Tibial artery (tissue), 4 donors: Measurements from ENCODE around the gene LRRC27.
"Not testable (repeated sequence)": the region's sequence is repeated elsewhere in the genome, so short reads cannot be mapped to it uniquely, and the experiment has no call there.

Experiments
- DNase-seq, 2 donors: peaks; one replicate each; pipeline ENCODE4 v3.0.0-alpha.2; 2019
- H3K27ac ChIP-seq, 2 donors: fragments of 200-600 bp; sonication (generic) in 1 of 2; 1 replicate in 1 of 2; 2 replicates in 1 of 2; pipeline ENCODE4 v1.5.1; 2018 to 2019; ENCODE audit warnings: mild to moderate bottlenecking in 1 of 2
- H3K27me3 ChIP-seq, 2 donors: fragments of 200-600 bp; sonication (generic) in 1 of 2; one replicate each; pipeline versions ENCODE4 v1.5.1 to v1.6.0; 2016 to 2019
- H3K36me3 ChIP-seq, 3 donors: fragments of 200-600 bp; sonication (generic) in 2 of 3; one replicate each; pipeline ENCODE4 v1.5.1; 2016 to 2019; ENCODE audit warnings: mild to moderate bottlenecking in 2 of 3
- H3K4me1 ChIP-seq, 4 donors: fragments of 200-600 bp; sonication (generic) in 2 of 4; 1 replicate in 3 of 4; 2 replicates in 1 of 4; pipeline ENCODE4 v1.5.1; 2016 to 2019
- H3K4me3 ChIP-seq, 2 donors: fragments of 200-600 bp; sonication (generic) in 1 of 2; 1 replicate in 1 of 2; 2 replicates in 1 of 2; pipeline ENCODE4 v1.5.1; 2018 to 2019; ENCODE audit warnings: mild to moderate bottlenecking in 2 of 2
- H3K9me3 ChIP-seq, 3 donors: fragments of 200-600 bp; sonication (generic) in 1 of 3; one replicate each; pipeline ENCODE4 v1.5.1; 2016 to 2019
- CTCF ChIP-seq, 2 experiments: fragments of 200-600 bp in 1 of 2; fragments of 450-650 bp in 1 of 2; IDR thresholded peaks; one replicate each; pipeline ENCODE4 v1.5.1; 2017 to 2019; ENCODE audit warnings: antibody characterized with exemption in 2 of 2, mild to moderate bottlenecking in 1 of 2, moderate library complexity in 1 of 2
- intact Hi-C: fragments of 100-400 bp; cut with DNase I; formaldehyde crosslinking; loops from one replicate; pipeline ENCODE4 v1.15.0; 2023; ENCODE audit warnings: low total_unique reads

Gene LRRC27

GRCh38 chr10:132351611-132352010, 19.6 kb downstream of the LRRC27 start:
- no peaks in the 10 kb centered on the region for H3K4me1 ChIP-seq
- no peaks in the 10 kb centered on the region for H3K9me3 ChIP-seq
- intact Hi-C loops = loop anchor here (10.0 kb wide), 1 partner anchor 47 kb away; the partner anchor contains the start of gene STK32C
- H3K4me3 ChIP-seq = no peak overlapping the region
- DNase-seq = peak; percentile 5 to 33
- no peak overlapping the region for H3K27ac ChIP-seq
- H3K36me3 ChIP-seq = peaks cover 0 to 54% (median 6%) of the 10 kb centered on the region in 3 donors
- H3K27me3 ChIP-seq = no peaks in the 10 kb centered on the region
- no peak for TF ChIP-seq CTCF (IDR thresholded peaks at IDR 0.05)

DNA sequence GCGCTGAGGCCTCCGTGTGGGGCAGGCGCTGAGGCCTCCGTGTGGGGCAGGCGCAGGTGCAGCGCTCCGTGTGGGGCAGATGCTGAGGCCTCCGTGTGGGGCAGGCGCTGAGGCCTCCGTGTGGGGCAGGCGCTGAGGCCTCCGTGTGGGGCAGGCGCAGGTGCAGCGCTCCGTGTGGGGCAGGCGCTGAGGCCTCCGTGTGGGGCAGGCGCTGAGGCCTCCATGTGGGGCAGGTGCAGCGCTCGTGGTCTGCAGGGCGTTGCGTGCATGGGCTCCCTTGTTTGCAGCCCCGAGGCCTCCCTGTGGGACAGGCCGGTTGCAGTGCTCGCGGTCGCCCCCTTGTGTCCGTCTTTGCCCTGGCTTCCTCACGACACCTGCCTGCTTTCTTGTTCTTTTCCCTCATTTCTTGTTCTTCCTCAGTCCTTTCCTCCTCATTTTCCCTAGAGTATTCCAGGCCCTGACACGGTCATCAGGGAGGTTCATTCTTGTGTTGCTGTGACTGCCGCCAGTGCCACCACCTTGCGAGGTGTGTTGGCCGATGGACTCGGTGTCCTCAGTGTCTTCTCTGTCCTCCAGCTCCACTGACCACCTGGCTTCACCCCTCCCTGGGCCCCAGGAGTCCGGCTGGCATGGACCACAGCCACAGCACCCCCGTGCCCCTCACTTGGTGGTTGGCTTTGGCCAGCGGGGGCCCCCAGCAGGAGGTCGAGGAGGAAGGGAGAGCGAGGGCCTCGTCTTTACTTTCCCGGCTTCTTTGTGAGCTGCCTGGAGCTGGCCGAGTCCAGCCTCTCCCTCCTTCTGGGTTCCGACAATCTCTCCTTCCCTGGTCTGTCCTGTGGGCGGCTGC, 20.7 kb downstream of the LRRC27 start:
- H3K36me3 ChIP-seq = peaks cover 0 to 59% (median 6%) of the 10 kb centered on the region in 3 donors
- not testable (repeated sequence) for H3K4me1 ChIP-seq, H3K27ac ChIP-seq, H3K4me3 ChIP-seq, H3K9me3 ChIP-seq, H3K27me3 ChIP-seq
- peak; percentile 62 to 69 for DNase-seq
- intact Hi-C loops = loop anchor here (10.0 kb wide), 1 partner anchor 48 kb away; the partner anchor contains the start of gene STK32C
- peak; percentile 60 to 75 for TF ChIP-seq CTCF (IDR thresholded peaks at IDR 0.05)

DNA sequence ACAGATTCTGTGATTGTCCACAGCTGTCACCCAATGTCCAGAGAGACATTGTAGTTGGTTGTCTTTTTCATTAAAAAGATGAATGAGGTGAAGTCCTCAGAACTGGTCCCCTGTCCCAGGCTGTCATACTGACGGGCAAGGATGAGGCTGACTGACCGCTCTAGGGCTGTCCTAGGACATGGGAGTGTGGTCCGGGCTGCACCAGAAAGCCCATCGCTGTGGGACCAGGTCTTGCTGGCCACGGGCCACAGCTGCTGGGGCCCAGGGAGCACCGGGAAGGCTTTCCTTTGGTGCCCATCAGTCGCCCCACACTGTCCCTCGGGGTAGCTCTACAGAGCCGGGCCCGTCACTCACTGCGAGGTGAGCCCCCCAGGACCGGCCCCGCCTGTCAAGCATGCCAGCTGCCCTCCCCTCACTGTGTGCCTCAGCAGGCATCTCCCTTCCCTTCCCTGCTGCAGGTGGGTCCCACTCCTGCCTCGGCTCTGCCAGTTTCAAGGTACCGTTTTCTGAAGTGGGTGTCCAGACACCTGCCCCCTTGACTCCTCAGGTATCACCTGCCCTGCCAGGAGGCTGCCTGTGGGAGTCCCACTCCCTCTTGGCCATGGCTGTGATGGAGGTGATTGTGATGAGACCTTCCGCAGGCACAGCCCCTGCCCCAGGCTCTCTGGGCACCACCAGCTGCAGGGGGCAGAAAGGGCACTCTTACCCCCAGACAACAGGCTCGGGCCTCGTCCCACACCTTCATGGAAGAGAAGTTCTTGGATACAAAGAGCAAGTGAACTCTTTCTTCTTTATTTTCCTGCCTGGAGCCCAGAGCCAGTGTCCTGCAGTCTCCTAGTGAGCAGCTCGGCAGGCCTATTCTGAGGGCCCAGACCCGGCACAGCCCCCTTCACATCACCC, 21.7 kb downstream of the LRRC27 start:
- Histone ChIP-seq H3K36me3 (peaks cover 0 to 49% (median 6%) of the 10 kb centered on the region in 3 donors), H3K4me3 (no peak overlapping the region), H3K27me3 (no peaks in the 10 kb centered on the region), H3K4me1 (no peaks in the 10 kb centered on the region), H3K27ac (no peak overlapping the region), H3K9me3 (no peaks in the 10 kb centered on the region)
- DNase-seq = peak; percentile 12 to 42
- intact Hi-C loops = loop anchor here (2.0 to 10.0 kb wide), 2 partner anchors 49 to 131 kb away; partner anchors contain the start of gene STK32C
- TF ChIP-seq CTCF (IDR thresholded peaks at IDR 0.05) = no peak

DNA sequence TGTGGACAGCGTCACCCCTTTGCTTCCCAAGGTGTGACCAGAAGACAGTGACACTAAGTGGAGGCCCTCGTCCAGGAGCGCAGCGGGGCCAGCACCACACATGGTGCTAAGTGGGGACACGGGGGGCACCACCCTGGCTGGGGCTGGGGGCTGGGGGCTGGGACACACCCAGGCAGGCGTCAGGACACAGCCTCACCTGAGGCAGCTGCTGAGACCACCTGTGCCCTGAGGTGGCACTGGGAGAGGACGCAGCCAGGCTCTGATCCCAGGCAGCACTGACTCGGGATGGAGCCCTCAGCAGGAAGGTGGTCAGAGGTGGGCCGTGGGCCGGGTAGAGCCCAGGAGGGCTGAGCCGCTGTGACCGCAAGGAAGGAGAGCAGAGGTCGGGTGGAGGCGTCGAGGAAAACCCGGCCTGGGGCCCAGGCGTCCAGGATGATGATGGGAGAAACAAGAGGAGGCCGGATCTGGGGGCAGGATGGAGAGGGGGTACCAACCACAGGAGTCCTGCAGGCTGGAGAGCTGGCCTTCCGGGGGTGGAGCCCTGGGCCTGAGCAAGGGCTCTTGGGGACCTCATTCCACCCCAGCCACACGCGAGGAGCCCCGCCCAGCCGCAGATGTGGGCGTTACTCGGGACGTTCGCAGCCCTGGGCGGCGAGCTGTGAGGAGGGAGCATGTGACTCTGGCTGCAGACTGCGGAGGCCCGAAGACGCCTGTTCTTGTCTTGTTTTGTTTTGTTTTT, 22.5 kb downstream of the LRRC27 start:
- H3K27ac ChIP-seq = no peak overlapping the region
- H3K36me3 ChIP-seq = peaks cover 0 to 40% (median 6%) of the 10 kb centered on the region in 3 donors
- H3K4me1 ChIP-seq = no peaks in the 10 kb centered on the region
- no peaks in the 10 kb centered on the region for H3K27me3 ChIP-seq
- H3K9me3 ChIP-seq = no peaks in the 10 kb centered on the region
- DNase-seq = peak; percentile 11 to 61
- TF ChIP-seq CTCF (IDR thresholded peaks at IDR 0.05) = no peak
- H3K4me3 ChIP-seq = no peak overlapping the region
- intact Hi-C loops = loop anchor here (2.0 to 10.0 kb wide), 2 partner anchors 50 to 132 kb away; partner anchors contain the start of gene STK32C

- peak in 1 of 2 donors; percentile 49 for DNase-seq
- no peak overlapping the region for H3K4me3 ChIP-seq
- no peak for TF ChIP-seq CTCF (IDR thresholded peaks at IDR 0.05)
- no peaks in the 10 kb centered on the region for H3K9me3 ChIP-seq
- no peaks in the 10 kb centered on the region for H3K4me1 ChIP-seq
- intact Hi-C loops = loop anchor here (2.0 to 10.0 kb wide), 2 partner anchors 50 to 132 kb away; partner anchors contain the start of gene STK32C
- peaks cover 0 to 34% (median 6%) of the 10 kb centered on the region in 3 donors for H3K36me3 ChIP-seq
- no peak overlapping the region for H3K27ac ChIP-seq
- H3K27me3 ChIP-seq = no peaks in the 10 kb centered on the region
Measured at GRCh38 chr10:132355297-132355696, 23.3 kb downstream of the LRRC27 start.
